Neutrophil (primary cell): ENCODE results near the gene CYFIP2.

Experiments used
- H3K27ac ChIP-seq: fragments of 200-600 bp; sonication (generic); 2 replicates; pipeline ENCODE4 v1.5.1; 2016; ENCODE audit warnings: mild to moderate bottlenecking, moderate library complexity
- H3K27me3 ChIP-seq: fragments of 200-600 bp; sonication (generic); 2 replicates; pipeline ENCODE4 v1.6.0; 2016; ENCODE audit warnings: mild to moderate bottlenecking
- H3K36me3 ChIP-seq: fragments of 200-600 bp; sonication (generic); 2 replicates; pipeline ENCODE4 v1.5.1; 2017
- H3K4me1 ChIP-seq, 2 experiments: fragments of 200-600 bp in 1 of 2; sonication (generic) in 1 of 2; 1 replicate in 1 of 2; 2 replicates in 1 of 2; pipeline versions ENCODE4 v1.5.1 to v1.6.1; 2013 to 2016; ENCODE audit warnings: low read depth in 1 of 2, low read length in 1 of 2, mild to moderate bottlenecking in 1 of 2, moderate library complexity in 1 of 2; ENCODE audit not compliant: control insufficient read depth in 1 of 2, insufficient read depth in 1 of 2
- H3K4me3 ChIP-seq, 2 experiments: fragments of 200-600 bp in 1 of 2; sonication (generic) in 1 of 2; 1 replicate in 1 of 2; 2 replicates in 1 of 2; pipeline ENCODE4 v1.5.1; 2013 to 2016; ENCODE audit warnings: low read depth in 1 of 2, low read length in 1 of 2, mild to moderate bottlenecking in 1 of 2, moderate library complexity in 1 of 2
- H3K9me3 ChIP-seq: fragments of 200-600 bp; sonication (generic); 2 replicates; pipeline ENCODE4 v1.5.1; 2016
- CTCF ChIP-seq: fragments of 200-600 bp; sonication (generic); IDR thresholded peaks from 2 replicates; pipeline ENCODE4 v1.5.1; 2016; ENCODE audit warnings: antibody characterized with exemption

Gene CYFIP2

GRCh38 chr5:157342822-157343402 lies 77.0 kb downstream of the CYFIP2 start:
- Histone ChIP-seq H3K4me3 (no peak overlapping the region), H3K27me3 (no peaks in the 10 kb centered on the region), H3K27ac (no peak overlapping the region), H3K4me1 (no peaks in the 10 kb centered on the region), H3K9me3 (peaks cover 5% of the 10 kb centered on the region), H3K36me3 (peaks cover 100% of the 10 kb centered on the region)
- TF ChIP-seq CTCF: peak; percentile 34

GRCh38 chr5:157343842-157344790 lies 78.2 kb downstream of the CYFIP2 start:
- peaks cover 99% of the 10 kb centered on the region for H3K36me3 ChIP-seq
- H3K4me1 ChIP-seq: no peaks in the 10 kb centered on the region
- TF ChIP-seq CTCF: no peak
- H3K9me3 ChIP-seq: peaks cover 5% of the 10 kb centered on the region
- no peak overlapping the region for H3K27ac ChIP-seq
- H3K27me3 ChIP-seq: no peaks in the 10 kb centered on the region
- H3K4me3 ChIP-seq: no peak overlapping the region

- no peaks in the 10 kb centered on the region for H3K4me1 ChIP-seq
- no peaks in the 10 kb centered on the region for H3K27me3 ChIP-seq
- H3K36me3 ChIP-seq: peaks cover 95% of the 10 kb centered on the region
- H3K4me3 ChIP-seq: no peak overlapping the region
- H3K9me3 ChIP-seq: peaks cover 3% of the 10 kb centered on the region
- no peak overlapping the region for H3K27ac ChIP-seq
- TF ChIP-seq CTCF: no peak
Measured at GRCh38 chr5:157345067-157345466, 79.1 kb downstream of the CYFIP2 start.

GRCh38 chr5:157345485-157345884 lies 79.6 kb downstream of the CYFIP2 start:
- Histone ChIP-seq H3K4me3 (no peak overlapping the region), H3K36me3 (peaks cover 93% of the 10 kb centered on the region), H3K4me1 (no peaks in the 10 kb centered on the region), H3K9me3 (no peaks in the 10 kb centered on the region), H3K27ac (no peak overlapping the region), H3K27me3 (no peaks in the 10 kb centered on the region)
- TF ChIP-seq CTCF: no peak

GRCh38 chr5:157347301-157348048 lies 81.6 kb downstream of the CYFIP2 start:
- H3K36me3 ChIP-seq: peaks cover 93% of the 10 kb centered on the region

More at GRCh38 chr5:157347301-157348048, 81.6 kb downstream of the CYFIP2 start:
- Histone ChIP-seq H3K27me3 (no peaks in the 10 kb centered on the region), H3K4me1 (no peaks in the 10 kb centered on the region), H3K9me3 (no peaks in the 10 kb centered on the region), H3K4me3 (no peak overlapping the region), H3K27ac (no peak overlapping the region)
- no peak for TF ChIP-seq CTCF
